ENCODE data around the gene HOXA4.

DNA sequence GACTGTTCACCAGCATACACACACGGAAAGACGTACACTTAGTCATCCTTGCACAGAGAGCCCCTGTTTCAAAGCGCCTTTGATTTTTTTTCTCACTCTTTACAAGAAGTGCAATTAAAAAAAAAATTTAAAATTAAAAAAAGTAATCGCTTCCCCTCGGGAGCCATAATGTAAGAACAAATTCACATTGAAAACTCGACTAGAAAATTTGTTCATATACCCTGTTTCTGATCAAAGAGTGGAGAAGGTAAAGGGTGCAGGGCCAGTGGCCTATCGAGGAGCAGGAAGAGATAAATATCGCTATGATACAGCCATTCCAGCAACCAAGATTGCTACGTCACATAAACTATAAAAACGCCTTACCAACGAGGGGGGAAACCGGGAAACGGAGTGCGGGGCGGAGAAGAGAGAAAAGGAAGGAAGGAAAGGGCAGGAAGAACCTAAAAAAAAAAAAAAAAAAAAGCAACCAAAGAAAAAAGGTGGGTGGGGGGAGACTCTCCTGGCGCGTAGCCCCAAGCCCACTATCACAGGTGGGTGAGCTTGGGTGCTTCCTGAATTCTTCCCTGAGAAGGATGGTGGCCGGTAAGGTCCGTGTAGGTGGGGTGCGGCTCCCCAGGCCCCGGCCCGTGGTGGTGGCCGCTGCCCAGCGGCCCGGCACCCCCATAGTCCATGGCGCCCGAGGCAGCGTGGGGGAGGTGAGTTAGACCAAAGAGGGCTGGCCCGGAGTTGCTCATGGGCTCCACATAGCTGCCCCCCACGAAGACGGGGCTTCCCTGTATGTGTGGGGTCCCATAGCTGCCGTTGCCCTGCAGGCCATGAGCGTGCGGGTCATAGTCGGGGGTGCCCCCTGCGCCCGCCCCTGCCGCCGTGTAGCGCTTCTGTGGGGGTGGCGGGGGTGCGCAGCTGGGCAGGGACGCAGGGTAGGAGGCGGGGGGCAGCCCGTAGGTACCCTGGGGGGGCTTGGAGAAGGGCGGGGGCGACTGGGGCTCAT lies 22.9 kb downstream of the HOXA4 start:
- TF ChIP-seq POLR2AphosphoS5 (IDR thresholded peaks at IDR 0.05), result no peak
- TF ChIP-seq, protein P1, sequence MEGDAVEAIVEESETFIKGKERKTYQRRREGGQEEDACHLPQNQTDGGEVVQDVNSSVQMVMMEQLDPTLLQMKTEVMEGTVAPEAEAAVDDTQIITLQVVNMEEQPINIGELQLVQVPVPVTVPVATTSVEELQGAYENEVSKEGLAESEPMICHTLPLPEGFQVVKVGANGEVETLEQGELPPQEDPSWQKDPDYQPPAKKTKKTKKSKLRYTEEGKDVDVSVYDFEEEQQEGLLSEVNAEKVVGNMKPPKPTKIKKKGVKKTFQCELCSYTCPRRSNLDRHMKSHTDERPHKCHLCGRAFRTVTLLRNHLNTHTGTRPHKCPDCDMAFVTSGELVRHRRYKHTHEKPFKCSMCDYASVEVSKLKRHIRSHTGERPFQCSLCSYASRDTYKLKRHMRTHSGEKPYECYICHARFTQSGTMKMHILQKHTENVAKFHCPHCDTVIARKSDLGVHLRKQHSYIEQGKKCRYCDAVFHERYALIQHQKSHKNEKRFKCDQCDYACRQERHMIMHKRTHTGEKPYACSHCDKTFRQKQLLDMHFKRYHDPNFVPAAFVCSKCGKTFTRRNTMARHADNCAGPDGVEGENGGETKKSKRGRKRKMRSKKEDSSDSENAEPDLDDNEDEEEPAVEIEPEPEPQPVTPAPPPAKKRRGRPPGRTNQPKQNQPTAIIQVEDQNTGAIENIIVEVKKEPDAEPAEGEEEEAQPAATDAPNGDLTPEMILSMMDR (IDR thresholded peaks at IDR 0.05), result no peak
